Left renal pelvis (tissue), 4 donors: Measurements from ENCODE around the gene INPP5E. TPM values are rescaled to one million over a fixed set of nuclear protein-coding genes. Genes with fewer than 3 reads are reported as not detected.

Experiments
- DNase-seq, 4 donors: peaks; one replicate each; pipeline ENCODE4 v3.0.0-alpha.2; 2013; ENCODE audit warnings: low read depth in 4 of 4, low spot score in 3 of 4
- polyA plus RNA-seq, 4 donors: library from polyadenylated mRNA; unstranded; fragments of 120-200 nt; gene quantifications; one replicate each; pipeline ENCODE4 v1.2.1, GENCODE V29; 2013; ENCODE audit not compliant: insufficient read length in 4 of 4

INPP5E gene
- polyA plus RNA-seq, 4 donors: 10.2 to 18.8 (median 13.1) TPM

DNA sequence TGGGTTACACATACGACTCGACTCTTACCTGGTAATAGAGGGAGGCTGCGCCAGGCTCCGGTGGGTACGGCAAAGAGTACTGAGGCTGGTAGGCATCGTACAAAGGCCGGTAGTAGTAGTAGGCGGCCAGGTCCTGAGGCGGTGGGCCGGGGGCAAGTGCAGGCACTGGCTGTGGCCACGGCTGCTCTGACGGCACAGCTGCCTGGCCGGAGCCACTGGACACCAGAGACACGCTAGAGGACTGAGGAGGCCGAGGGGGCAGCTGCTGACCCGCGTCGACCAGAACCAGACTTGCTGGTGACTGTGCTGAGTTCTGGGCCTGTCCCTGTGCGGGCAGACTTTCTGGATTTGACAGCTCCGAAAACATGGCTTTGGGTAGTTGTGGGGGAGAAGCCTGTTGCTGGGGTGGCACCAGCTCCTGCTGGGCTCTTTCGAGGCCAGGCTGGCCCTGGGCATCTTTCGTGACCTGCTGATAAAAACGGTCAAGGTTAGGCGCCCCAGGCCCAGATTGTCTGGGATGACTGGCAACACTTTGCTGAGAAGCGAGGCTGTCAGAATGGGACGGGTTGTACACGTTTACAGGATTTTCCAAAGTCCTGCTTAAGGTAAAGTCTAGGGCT lies 34.5 kb upstream of the INPP5E start:
- DNase-seq: no peak

DNA sequence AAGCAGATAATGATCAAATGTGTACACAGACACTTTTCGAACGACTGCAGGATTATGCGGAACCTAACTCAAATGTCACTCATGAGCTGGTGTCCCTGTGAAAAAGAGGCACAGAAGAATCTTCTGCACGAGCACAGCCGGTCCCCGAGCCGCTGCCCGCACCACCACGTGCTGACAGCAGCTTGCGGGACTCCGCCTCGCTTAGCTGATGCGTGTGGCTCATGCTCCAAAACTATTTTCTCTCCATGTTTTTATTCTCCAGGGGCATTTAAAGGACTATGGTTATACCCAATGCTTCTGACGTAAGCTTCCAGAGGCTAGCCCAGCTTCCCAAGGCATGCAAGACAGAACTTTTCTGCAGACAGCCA lies 33.7 kb upstream of the INPP5E start:
- no peak for DNase-seq

DNA sequence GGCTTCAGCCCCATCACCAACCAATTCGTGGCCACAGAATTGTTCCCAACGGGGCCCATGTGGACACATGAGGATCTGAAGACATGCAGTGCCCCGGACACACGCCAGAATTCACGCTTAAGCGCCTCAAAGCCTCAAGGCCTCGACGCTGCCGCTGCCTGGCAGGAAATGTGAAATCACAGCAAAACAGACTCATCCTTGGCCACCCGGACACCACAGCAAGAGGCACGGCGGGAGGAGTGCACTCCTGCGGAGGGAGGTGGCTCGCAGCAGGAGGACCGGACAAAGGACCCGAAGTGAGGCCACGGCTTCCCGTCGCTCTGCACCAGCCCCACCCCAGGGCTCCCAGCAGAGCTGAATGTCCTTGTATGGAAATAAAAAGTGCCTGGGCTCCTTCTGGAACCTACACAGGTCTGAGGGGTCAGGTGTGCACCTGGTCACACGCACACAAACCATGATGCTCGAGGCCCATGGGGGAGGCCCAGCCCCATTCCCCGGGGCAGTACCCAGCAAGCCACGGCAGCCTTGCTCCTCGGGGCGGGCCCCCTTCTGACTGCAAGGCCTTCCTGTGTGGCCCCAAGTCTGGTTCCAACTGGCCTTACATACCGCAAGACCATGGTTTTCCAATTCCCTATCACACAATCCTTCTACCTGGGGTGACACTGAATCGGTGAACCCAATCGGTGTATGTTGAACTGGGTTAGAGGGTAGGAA lies 33.2 kb upstream of the INPP5E start:
- no peak for DNase-seq

GRCh38 chr9:136471802-136472487 lies 32.3 kb upstream of the INPP5E start:
- no peak for DNase-seq

DNA sequence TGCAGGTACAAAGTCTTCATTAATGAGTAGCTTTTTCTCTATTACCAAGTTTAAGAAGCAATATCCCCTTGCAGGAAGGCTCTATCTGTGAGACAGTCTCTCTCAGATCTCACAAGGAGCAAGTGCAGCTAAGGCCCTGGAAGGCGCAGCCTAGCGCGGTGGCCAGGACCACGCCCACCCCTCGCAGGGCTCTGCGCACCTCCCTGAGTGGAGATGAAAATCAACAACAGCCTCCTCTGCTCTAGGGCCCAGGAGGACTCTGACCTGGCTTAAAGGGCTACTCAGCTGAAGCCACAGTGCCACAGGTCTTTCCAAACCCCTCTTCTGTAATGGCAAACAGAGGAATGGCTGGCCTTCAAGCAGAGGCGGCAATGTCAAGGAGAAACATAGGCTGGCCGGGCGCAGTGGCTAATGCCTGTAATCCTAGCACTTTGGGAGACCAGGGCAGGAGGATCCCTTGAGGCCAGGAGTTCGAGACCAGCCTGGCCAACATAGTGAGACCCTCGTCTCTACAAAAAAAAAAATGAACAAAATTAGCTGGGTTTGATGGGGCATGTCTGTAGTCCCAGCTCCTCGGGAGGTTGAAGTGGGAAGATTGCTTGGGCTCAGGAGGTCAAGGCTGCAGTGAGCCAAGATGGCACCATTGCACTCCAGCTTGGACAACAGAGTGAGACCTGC lies 31.3 kb upstream of the INPP5E start:
- no peak for DNase-seq

DNA sequence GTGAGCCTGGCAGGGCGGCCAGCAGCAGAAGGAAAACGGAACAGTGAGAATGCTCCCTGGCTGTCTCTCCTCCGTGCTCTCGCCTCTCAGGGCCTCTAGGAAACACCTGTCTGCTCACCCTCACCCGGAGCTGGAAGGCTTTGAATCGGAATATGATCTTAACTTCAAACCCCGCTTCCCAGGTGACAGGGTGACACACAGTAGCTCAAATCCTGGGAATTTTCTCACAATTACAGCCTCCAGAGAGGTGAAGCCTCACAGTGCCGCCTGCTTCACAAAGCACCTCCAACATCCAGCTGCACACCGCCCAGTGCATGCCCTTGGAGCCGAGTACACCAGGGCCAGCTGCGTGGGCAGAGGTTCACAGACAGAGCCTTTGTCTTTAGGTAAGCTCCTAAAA lies 30.7 kb upstream of the INPP5E start:
- DNase-seq: no peak

GRCh38 chr9:136467766-136468165 lies 28.1 kb upstream of the INPP5E start:
- no peak for DNase-seq

GRCh38 chr9:136466155-136466541 lies 26.5 kb upstream of the INPP5E start:
- DNase-seq: no peak

- DNase-seq: no peak
Observed at GRCh38 chr9:136465500-136466154, 26.0 kb upstream of the INPP5E start.

GRCh38 chr9:136464241-136464640 lies 24.6 kb upstream of the INPP5E start:
- no peak for DNase-seq

DNA sequence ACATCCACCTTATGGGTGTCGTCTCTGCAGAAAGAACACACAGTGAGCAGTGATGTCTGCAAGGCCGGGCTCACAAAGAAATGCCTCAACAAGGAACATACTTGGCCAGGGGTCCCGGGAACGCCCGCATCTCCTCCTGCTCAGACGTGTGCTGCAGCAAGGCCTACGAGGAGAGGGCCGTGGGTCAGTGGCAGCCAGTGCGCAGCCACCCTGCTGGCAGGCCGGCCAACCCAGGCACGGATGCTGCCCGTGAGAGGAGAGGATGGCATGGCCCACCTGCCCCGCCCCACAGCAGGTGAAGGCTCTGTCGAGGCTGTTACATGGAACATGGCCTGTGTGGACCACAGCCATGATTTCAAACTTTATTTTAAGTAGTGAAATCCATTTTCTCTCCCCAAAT lies 23.9 kb upstream of the INPP5E start:
- DNase-seq: no peak

DNA sequence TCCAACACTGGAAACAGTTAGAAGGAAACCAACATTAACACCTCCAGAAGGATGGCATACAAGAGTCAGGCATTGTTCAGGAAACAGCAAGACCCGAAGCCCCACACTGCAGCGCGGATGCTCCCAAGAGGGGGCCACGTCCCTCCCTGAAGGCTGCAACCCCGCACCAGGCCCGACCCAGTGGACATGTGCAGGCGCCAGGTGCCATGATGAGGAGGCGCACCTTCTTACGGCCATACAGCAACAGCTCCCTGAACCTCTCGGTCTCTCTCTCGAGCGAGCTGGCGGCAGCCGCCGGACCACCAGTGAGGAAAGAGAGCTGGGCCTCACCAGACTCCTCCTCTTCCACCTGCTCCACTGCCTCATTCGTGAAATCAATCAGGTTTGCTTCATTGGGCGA lies 23.0 kb upstream of the INPP5E start:
- no peak for DNase-seq

GRCh38 chr9:136460772-136461325 lies 21.2 kb upstream of the INPP5E start:
- DNase-seq: no peak

- no peak for DNase-seq
Observed at GRCh38 chr9:136459425-136459824, 19.8 kb upstream of the INPP5E start.

GRCh38 chr9:136457326-136457725 lies 17.7 kb upstream of the INPP5E start:
- DNase-seq: no peak

GRCh38 chr9:136456258-136456657 lies 16.6 kb upstream of the INPP5E start:
- DNase-seq: no peak

GRCh38 chr9:136455043-136456002 lies 15.7 kb upstream of the INPP5E start:
- no peak for DNase-seq

GRCh38 chr9:136454026-136454796 lies 14.6 kb upstream of the INPP5E start:
- DNase-seq: no peak

- no peak for DNase-seq
Observed at GRCh38 chr9:136453326-136453725, 13.7 kb upstream of the INPP5E start.
